ENCODE measurements around the gene GAS7.

The GAS7 gene

DNA sequence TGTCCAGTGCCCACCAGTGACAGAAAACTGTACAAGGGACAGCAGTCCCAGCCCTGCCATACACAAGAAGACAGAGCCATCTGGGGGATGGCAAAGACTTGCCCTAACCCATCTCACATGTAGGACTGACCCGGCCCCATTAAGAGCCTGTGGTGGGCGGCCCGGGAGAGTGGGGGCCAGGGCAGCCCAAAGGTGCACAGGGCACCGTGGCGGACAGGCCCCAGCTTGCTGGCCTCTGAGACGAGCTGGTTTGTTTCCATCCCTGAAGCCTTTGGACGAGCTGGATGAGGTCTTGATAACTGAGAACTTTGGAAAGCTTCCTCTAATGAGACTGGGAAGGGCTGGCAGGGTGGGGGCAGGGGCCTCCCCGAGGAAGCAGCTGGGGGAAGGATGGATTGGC lies 282.3 kb downstream of the GAS7 start:
- H3K4me3 ChIP-seq (replicated peaks in 1 of 2; ENCODE audit: low read depth in 2 of 2, low read length in 2 of 2) = no peak overlapping the region
- DNase-seq (ENCODE audit: low read depth in 2 of 2) = no peak
- no peak for TF ChIP-seq CTCF (IDR thresholded peaks at IDR 0.05; ENCODE audit: low read depth, low read length)

GRCh38 chr17:9913476-9913875 lies 284.9 kb downstream of the GAS7 start:
- no peak overlapping the region for H3K4me3 ChIP-seq (replicated peaks in 1 of 2; ENCODE audit: low read depth in 2 of 2, low read length in 2 of 2)
- no peak for DNase-seq (ENCODE audit: low read depth in 2 of 2)
- no peak for TF ChIP-seq CTCF (IDR thresholded peaks at IDR 0.05; ENCODE audit: low read depth, low read length)

- TF ChIP-seq CTCF (IDR thresholded peaks at IDR 0.05; ENCODE audit: low read depth, low read length) = no peak
- no peak for DNase-seq (ENCODE audit: low read depth in 2 of 2)
- H3K4me3 ChIP-seq (replicated peaks in 1 of 2; ENCODE audit: low read depth in 2 of 2, low read length in 2 of 2) = no peak overlapping the region
Measured at GRCh38 chr17:9912121-9913099, 286.0 kb downstream of the GAS7 start.

DNA sequence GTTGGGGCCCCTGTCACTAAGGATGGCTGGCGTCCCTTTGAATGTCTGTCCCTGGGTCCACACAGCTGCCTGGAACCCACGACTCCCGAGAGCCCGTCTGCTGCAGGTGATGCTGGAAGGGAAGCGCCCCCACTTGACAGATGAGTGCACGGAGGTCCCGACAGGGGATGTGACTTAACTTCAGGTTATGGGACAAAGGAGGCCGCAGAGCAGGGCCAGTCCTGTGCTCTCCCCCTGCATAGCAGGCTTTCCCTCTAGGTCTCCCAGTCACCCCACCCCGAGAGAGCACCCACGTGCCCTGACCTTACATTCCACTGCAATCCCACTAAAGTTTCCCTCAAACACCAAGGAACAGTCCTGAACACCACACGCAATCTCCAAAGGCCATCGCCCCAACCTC lies 287.3 kb downstream of the GAS7 start:
- no peak for DNase-seq (ENCODE audit: low read depth in 2 of 2)
- TF ChIP-seq CTCF (IDR thresholded peaks at IDR 0.05; ENCODE audit: low read depth, low read length) = no peak
- H3K4me3 ChIP-seq (replicated peaks in 1 of 2; ENCODE audit: low read depth in 2 of 2, low read length in 2 of 2) = no peak overlapping the region

- H3K4me3 ChIP-seq (replicated peaks in 1 of 2; ENCODE audit: low read depth in 2 of 2, low read length in 2 of 2) = no peak overlapping the region
- DNase-seq (ENCODE audit: low read depth in 2 of 2) = no peak
- no peak for TF ChIP-seq CTCF (IDR thresholded peaks at IDR 0.05; ENCODE audit: low read depth, low read length)
Measured at GRCh38 chr17:9908649-9909042, 289.8 kb downstream of the GAS7 start.

GRCh38 chr17:9907883-9908648 lies 290.3 kb downstream of the GAS7 start:
- no peak overlapping the region for H3K4me3 ChIP-seq (replicated peaks in 1 of 2; ENCODE audit: low read depth in 2 of 2, low read length in 2 of 2)
- DNase-seq (ENCODE audit: low read depth in 2 of 2) = no peak
- no peak for TF ChIP-seq CTCF (IDR thresholded peaks at IDR 0.05; ENCODE audit: low read depth, low read length)
